Spleen (tissue), 7 donors: ENCODE results near the gene LRRC32.

Experiments
- CTCF ChIP-seq, 11 experiments: fragments of 200-600 bp in 7 of 11; fragments of 450-650 bp in 4 of 11; sonication (generic) in 4 of 11; IDR thresholded peaks in 8 of 11; conservative IDR thresholded peaks in 3 of 11; 1 replicate in 7 of 11; 2 replicates in 4 of 11; pipeline versions ENCODE4 v1.4.0 to v1.8.0; 2016 to 2021; ENCODE audit warnings: antibody characterized with exemption in 11 of 11, inconsistent platforms in 4 of 11, mild to moderate bottlenecking in 1 of 11
- POLR2AphosphoS5 ChIP-seq, 3 donors: sonication (generic); formaldehyde crosslinking; IDR thresholded peaks; one replicate each; pipeline ENCODE4 v1.5.1; 2017; ENCODE audit warnings: antibody characterized with exemption in 3 of 3
- donor health status: DM: no; HTN: no; CAD: no; lungs with moderate emphysema.
- donor health status: DM: no; HTN: no; CAD: no.
- donor health status: DM: no; HTN: no; CAD: no.

GRCh38 chr11:76656571-76657081, 13.9 kb downstream of the LRRC32 start:
- TF ChIP-seq CTCF (IDR thresholded peaks at IDR 0.05 in 8 of 11, conservative IDR thresholded peaks at IDR 0.05 in 3 of 11): no peak
- TF ChIP-seq POLR2AphosphoS5 (IDR thresholded peaks at IDR 0.05): no peak
